ENCODE results near the gene NEU2.
"Not testable (repeated sequence)": the region's sequence is repeated elsewhere in the genome, so short reads cannot be mapped to it uniquely, and the experiment has no call there.

The NEU2 gene

DNA sequence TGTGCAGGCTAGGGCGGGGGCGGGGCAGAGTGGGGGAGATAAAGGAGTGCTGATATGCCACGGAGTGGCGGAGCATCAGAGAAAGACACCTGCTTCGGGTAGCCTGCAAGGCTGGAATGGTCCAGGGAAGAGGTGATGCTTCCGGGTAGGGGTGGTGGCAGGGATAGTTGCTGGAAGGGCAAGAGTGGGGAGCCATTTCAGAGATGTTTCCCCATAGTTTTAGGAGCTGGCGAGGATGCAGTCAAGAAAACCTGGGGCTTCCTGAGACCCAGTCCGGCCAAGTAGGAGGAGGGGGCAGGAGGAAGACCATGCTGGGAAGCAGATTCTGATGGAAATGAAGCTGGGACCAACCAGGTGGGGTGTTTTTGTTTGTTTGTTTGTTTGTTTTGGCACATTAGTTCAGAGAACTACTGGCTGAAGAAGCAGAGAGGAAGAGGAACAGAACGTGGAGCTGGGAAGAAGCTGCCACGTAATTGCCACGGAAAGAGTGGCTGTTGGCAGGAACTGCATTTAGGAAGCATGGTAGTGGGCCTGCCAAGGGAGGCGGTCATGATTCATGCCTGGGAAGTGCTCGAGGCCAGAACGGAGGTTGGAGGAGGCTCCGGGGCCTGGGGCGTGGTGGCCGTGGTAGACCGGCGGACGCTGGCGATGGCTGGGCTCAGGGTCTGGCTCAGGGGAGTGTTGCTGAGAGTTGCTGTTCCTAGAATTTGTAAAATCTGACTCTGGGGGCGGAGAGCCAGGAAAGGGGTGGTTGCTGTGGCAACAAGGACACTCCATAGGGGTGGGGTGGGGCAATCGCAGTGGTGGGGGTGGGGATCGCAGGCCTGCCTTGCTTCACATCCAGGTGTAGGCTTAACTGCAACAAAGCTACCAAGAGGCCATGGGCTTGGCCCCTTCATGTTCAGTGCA lies 19.0 kb downstream of the NEU2 start:
- Histone ChIP-seq H3K9me3 (no peaks in the 10 kb centered on the region), H3K27me3 (peaks cover 17% of the 10 kb centered on the region), H3K4me3 (ENCODE audit: low read depth in 1 of 2, low read length in 1 of 2) (no peak overlapping the region), H3K27ac (no peak overlapping the region), H3K36me3 (no peaks in the 10 kb centered on the region), H3K4me1 (ENCODE audit: control insufficient read depth in 1 of 2, insufficient read depth in 1 of 2, low read depth in 1 of 2, low read length in 1 of 2) (peaks cover 0 to 9% of the 10 kb centered on the region in 2 experiments)
- TF ChIP-seq, protein P1, sequence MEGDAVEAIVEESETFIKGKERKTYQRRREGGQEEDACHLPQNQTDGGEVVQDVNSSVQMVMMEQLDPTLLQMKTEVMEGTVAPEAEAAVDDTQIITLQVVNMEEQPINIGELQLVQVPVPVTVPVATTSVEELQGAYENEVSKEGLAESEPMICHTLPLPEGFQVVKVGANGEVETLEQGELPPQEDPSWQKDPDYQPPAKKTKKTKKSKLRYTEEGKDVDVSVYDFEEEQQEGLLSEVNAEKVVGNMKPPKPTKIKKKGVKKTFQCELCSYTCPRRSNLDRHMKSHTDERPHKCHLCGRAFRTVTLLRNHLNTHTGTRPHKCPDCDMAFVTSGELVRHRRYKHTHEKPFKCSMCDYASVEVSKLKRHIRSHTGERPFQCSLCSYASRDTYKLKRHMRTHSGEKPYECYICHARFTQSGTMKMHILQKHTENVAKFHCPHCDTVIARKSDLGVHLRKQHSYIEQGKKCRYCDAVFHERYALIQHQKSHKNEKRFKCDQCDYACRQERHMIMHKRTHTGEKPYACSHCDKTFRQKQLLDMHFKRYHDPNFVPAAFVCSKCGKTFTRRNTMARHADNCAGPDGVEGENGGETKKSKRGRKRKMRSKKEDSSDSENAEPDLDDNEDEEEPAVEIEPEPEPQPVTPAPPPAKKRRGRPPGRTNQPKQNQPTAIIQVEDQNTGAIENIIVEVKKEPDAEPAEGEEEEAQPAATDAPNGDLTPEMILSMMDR (IDR thresholded peaks at IDR 0.05), result no peak

DNA sequence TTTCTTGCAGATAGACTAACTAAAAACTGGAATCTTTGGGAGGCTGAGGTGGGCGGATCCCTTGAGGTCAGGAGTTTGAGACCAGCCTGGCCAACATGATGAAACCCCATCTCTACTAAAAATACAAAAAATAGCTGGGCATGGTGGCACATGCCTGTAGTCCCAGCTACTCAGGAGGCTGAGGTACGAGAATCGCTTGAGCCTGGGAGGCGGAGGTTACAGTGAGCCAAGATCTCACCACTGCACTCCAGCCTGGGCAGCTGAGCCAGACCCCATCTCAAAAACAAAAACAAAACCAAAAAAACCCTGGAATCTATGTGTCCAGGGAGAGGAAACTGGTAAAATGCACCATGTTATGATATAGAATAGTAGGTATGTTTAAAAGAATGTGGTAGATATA lies 20.0 kb downstream of the NEU2 start:
- H3K4me1 ChIP-seq (ENCODE audit: control insufficient read depth in 1 of 2, insufficient read depth in 1 of 2, low read depth in 1 of 2, low read length in 1 of 2); H3K4me3 ChIP-seq (ENCODE audit: low read depth in 1 of 2, low read length in 1 of 2); H3K27ac ChIP-seq; H3K36me3 ChIP-seq; H3K9me3 ChIP-seq: not testable (repeated sequence)
- H3K27me3 ChIP-seq, result peaks cover 17% of the 10 kb centered on the region

DNA sequence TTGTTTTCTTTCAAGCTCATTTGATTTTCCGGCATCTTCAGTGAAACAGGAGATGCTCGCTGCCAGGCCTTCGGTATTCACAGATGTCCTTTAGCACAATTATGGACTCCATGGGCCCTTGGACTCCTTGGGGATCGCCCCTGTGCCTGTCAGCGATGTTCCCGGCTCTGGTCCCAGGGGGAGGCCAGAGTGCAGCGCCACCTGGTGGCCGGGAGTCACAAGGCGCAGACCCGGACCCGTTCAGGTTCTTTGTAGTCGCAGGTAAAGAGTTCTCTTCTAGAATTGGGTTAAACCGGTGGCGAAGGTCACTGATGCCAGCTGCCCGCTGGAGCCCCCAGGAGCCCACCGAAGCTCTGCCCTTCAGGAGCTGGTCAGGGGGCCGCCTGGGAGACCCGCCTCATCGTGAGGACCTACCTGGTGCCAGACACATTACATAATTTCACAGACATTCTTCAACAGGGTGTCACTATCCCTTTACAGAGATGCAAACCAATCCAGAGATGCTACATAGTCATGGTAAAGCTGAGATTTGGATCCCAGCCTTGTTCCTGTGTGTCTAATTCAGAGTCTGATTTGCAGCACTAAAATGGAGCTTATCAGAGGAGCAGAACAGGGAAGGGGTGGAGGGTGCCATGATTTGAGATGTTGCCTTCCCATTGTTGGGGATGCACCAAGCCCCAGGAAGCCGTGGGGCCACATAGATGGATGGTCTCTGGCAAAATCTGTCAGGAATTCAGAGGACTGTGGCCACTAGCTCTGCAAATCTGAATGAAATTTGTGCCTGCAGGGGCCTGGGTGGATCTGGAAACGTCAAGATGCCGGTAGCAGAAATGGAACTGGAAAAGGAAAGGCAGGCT lies 21.7 kb downstream of the NEU2 start:
- H3K36me3 ChIP-seq, result no peaks in the 10 kb centered on the region
- no peaks in the 10 kb centered on the region for H3K9me3 ChIP-seq
- H3K4me3 ChIP-seq (ENCODE audit: low read depth in 1 of 2, low read length in 1 of 2), result no peak overlapping the region
- no peak overlapping the region for H3K27ac ChIP-seq
- H3K4me1 ChIP-seq (ENCODE audit: control insufficient read depth in 1 of 2, insufficient read depth in 1 of 2, low read depth in 1 of 2, low read length in 1 of 2), result peaks cover 5 to 15% of the 10 kb centered on the region in 2 experiments
- TF ChIP-seq, protein P1 (IDR thresholded peaks at IDR 0.05), result peak; percentile 91
- H3K27me3 ChIP-seq, result peaks cover 10% of the 10 kb centered on the region

DNA sequence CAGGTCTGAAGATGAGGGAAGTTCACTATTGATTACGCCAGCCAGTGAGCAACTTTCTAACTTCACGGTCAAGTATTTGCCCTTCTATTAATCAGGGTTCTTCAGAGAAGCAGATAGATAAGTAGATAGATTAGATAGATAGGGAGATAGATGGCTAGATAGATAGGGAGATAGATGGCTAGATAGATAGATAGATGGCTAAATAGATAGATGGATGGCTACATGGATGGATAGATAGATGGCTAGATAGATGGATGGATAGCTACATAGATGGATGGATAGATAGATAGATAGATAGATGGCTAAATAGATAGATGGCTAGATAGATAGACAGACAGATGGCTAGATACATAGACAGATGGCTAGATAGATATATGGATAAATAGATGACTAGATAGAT lies 22.9 kb downstream of the NEU2 start:
- TF ChIP-seq, protein P1 (IDR thresholded peaks at IDR 0.05), result no peak
- no peaks in the 10 kb centered on the region for H3K36me3 ChIP-seq
- no peaks in the 10 kb centered on the region for H3K9me3 ChIP-seq
- no peak overlapping the region for H3K27ac ChIP-seq
- peaks cover 5% of the 10 kb centered on the region for H3K27me3 ChIP-seq
- peaks cover 14 to 27% of the 10 kb centered on the region in 2 experiments for H3K4me1 ChIP-seq (ENCODE audit: control insufficient read depth in 1 of 2, insufficient read depth in 1 of 2, low read depth in 1 of 2, low read length in 1 of 2)
- H3K4me3 ChIP-seq (ENCODE audit: low read depth in 1 of 2, low read length in 1 of 2), result no peak overlapping the region

DNA sequence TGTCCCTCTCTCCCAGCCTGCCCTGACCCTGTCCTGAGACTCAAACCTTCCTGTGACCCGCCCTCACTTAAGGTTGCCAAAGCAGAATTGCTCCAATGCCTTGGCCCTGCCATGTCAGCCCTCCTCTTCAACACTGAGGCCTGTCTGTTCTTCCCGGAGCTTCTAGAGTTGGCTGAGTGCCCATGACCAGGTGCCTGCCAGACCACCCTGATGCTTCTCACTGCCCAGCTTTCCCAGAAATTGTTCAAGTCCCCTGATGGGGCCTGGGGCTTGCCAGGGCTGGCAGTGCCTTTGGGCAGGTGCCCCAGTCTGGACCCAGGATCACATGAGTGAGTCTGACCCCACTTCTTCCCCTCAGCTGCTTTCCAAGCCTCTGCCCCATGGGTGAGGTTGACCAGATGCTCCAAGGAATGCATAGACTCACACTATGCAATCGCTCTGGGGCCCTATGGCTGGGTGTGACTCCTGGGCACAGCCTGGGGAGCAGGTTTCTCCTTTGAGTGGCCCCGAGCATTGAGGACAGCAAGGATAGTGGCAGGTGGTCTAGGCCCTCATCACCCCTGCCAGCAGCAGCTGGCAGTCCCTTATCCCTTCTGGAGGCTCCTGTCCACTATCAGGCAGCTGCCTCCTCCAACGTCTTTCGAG lies 24.6 kb downstream of the NEU2 start:
- Histone ChIP-seq H3K9me3 (no peaks in the 10 kb centered on the region), H3K4me3 (ENCODE audit: low read depth in 1 of 2, low read length in 1 of 2) (no peak overlapping the region), H3K27me3 (no peaks in the 10 kb centered on the region), H3K27ac (no peak overlapping the region), H3K4me1 (ENCODE audit: control insufficient read depth in 1 of 2, insufficient read depth in 1 of 2, low read depth in 1 of 2, low read length in 1 of 2) (peaks cover 25 to 29% of the 10 kb centered on the region in 2 experiments), H3K36me3 (no peaks in the 10 kb centered on the region)
- TF ChIP-seq, protein P1 (IDR thresholded peaks at IDR 0.05), result no peak
